ENCODE measurements around the gene GNMT. TPM values are rescaled to one million over a fixed set of nuclear protein-coding genes. Genes with fewer than 3 reads are reported as not detected.

GNMT gene
- total and polyA plus RNA-seq, 2 of the 8 experiments (the other 6 are each of a cell fraction or from before 2014, with no cell fraction given): 1.8 to 3.4 TPM

- TF ChIP-seq E2F6 (IDR thresholded peaks at IDR 0.05): no peak
Observed at GRCh38 chr6:42929821-42930360, 30.7 kb upstream of the GNMT start (continued).

Measured in H1 (cell line).